GM12878 (cell line): ENCODE measurements around the gene CDO1. TPM values are rescaled to one million over a fixed set of nuclear protein-coding genes. Genes with fewer than 3 reads are reported as not detected.

Experiments used
- ATAC-seq: fragments of 200-7000 bp; cut with Tn5 transposase; 3 replicates; pipeline ENCODE4 v1.9.1; 2020; ENCODE audit warnings: mild to moderate bottlenecking, moderate library complexity
- BruUV-seq: library from RNA; stranded (reverse); fragments of 400-500 nt; replicated peaks from 2 replicates; lab custom pipeline; 2021; lab: Mats Ljungman, UMichigan
- CTCF ChIA-PET: fragments of 300-600 bp; sonication (Branson Sonifier 250); formaldehyde crosslinking; extraction: SDS; loops from one replicate; lab custom pipeline; 2021; ENCODE audit warnings: inconsistent platforms; lab: Yijun Ruan, JAX
- POLR2A ChIA-PET: fragments of 350-600 bp; formaldehyde crosslinking; extraction: SDS; loops from one replicate; lab custom pipeline; 2021; ENCODE audit warnings: inconsistent platforms; lab: Charles Lee
- RAD21 ChIA-PET: fragments of 300-600 bp; sonication (Branson Sonifier 250); formaldehyde crosslinking; loops from one replicate; lab custom pipeline; 2023; ENCODE audit warnings: antibody characterized with exemption; ENCODE audit not compliant: unreplicated experiment; lab: Charles Lee
- SMC1A ChIA-PET: fragments of 300-600 bp; sonication (Branson Sonifier 250); formaldehyde crosslinking; loops from one replicate; lab custom pipeline; 2023; ENCODE audit not compliant: unreplicated experiment, uncharacterized antibody; lab: Charles Lee
- DNase-seq: peaks from one replicate; pipeline ENCODE4 v3.0.0-alpha.2; 2011; ENCODE audit warnings: low read depth, low spot score
- FAIRE-seq: peaks from 3 replicates; lab custom pipeline; 2011; peaks lifted over from hg19 to GRCh38; lab: Jason Lieb, UNC
- H2AFZ ChIP-seq: 2 replicates; pipeline ENCODE4 v1.6.0; 2011; ENCODE audit warnings: low read depth, low read length, control low read depth; ENCODE audit not compliant: control insufficient read depth
- H3K27ac ChIP-seq: 2 replicates; pipeline ENCODE4 v1.5.1; 2011; ENCODE audit warnings: control low read depth; ENCODE audit not compliant: control insufficient read depth, insufficient read depth
- H3K27me3 ChIP-seq, 2 experiments: replicated peaks in 1 of 2; 2 replicates each; pipeline versions ENCODE4 v1.6.0 to v1.6.1; 2011; ENCODE audit warnings: low read length in 1 of 2; ENCODE audit not compliant: control insufficient read depth in 2 of 2, insufficient read depth in 2 of 2
- H3K36me3 ChIP-seq, 2 experiments: 2 replicates each; pipeline ENCODE4 v1.5.1; 2011; ENCODE audit warnings: low read length in 1 of 2; ENCODE audit not compliant: control insufficient read depth in 2 of 2, insufficient read depth in 2 of 2
- H3K4me1 ChIP-seq: 2 replicates; pipeline ENCODE4 v1.6.1; 2011; ENCODE audit warnings: mild to moderate bottlenecking, low read length, moderate library complexity, mixed read lengths; ENCODE audit not compliant: control insufficient read depth, insufficient read depth
- H3K4me2 ChIP-seq: 2 replicates; pipeline ENCODE4 v1.6.0; 2011; ENCODE audit warnings: control low read depth; ENCODE audit not compliant: control insufficient read depth, insufficient read depth
- H3K4me3 ChIP-seq: fragments of 200-600 bp; sonication (generic); 2 replicates; pipeline ENCODE4 v1.5.1; 2016
- H3K79me2 ChIP-seq: 2 replicates; pipeline ENCODE4 v1.6.0; 2011; ENCODE audit warnings: low read length; ENCODE audit not compliant: control insufficient read depth, insufficient read depth
- H3K9ac ChIP-seq: 2 replicates; pipeline ENCODE4 v1.8.0; 2011; ENCODE audit warnings: low read length, control low read depth, mixed read lengths; ENCODE audit not compliant: control insufficient read depth, insufficient read depth
- H3K9me3 ChIP-seq: replicated peaks from 3 replicates; pipeline ENCODE4 v1.5.1; 2011; ENCODE audit warnings: mild to moderate bottlenecking, low read length; ENCODE audit not compliant: control insufficient read depth, insufficient read depth
- H4K20me1 ChIP-seq: 2 replicates; pipeline ENCODE4 v1.6.0; 2011; ENCODE audit not compliant: control insufficient read depth, insufficient read depth
- E4F1 ChIP-seq: fragments of 450-650 bp; IDR thresholded peaks from 2 replicates; pipeline ENCODE4 v1.6.1; 2018; ENCODE audit warnings: borderline replicate concordance, mild to moderate bottlenecking; ENCODE audit not compliant: partially characterized antibody
- ELK1 ChIP-seq: IDR thresholded peaks from 2 replicates; pipeline ENCODE4 v1.6.1; 2012; ENCODE audit warnings: low read depth, low read length, improper control_type of control experiment
- HDAC2 ChIP-seq: fragments of 200-600 bp; sonication (generic); IDR thresholded peaks from 2 replicates; pipeline ENCODE4 v1.6.1; 2017
- HDAC6 ChIP-seq: fragments of 200-600 bp; sonication (generic); IDR thresholded peaks from one replicate; pipeline ENCODE4 v1.8.0; 2017; ENCODE audit warnings: antibody characterized with exemption; ENCODE audit not compliant: unreplicated experiment
- HSF1 ChIP-seq: fragments of 150-350 bp; IDR thresholded peaks from 2 replicates; pipeline ENCODE4 v1.6.1; 2014; ENCODE audit warnings: mild to moderate bottlenecking, low read depth, low read length
- IKZF1 ChIP-seq: fragments of 450-650 bp; conservative IDR thresholded peaks from 2 replicates; pipeline ENCODE4 v1.6.1; 2017; ENCODE audit warnings: antibody characterized with exemption, mild to moderate bottlenecking
- NR2C1 ChIP-seq: fragments of 450-650 bp; IDR thresholded peaks from 2 replicates; pipeline ENCODE4 v1.6.1; 2017; ENCODE audit warnings: antibody characterized with exemption, mild to moderate bottlenecking, moderate library complexity
- PAX8 ChIP-seq: fragments of 450-650 bp; IDR thresholded peaks from 2 replicates; pipeline ENCODE4 v1.6.1; 2017; ENCODE audit warnings: mild to moderate bottlenecking, moderate library complexity
- RAD21 ChIP-seq: IDR thresholded peaks from 2 replicates; pipeline ENCODE4 v1.6.1; 2011; ENCODE audit warnings: mild to moderate bottlenecking, low read depth, low read length, moderate library complexity; ENCODE audit not compliant: insufficient read depth
- TCF12 ChIP-seq: IDR thresholded peaks from 2 replicates; pipeline ENCODE4 v1.6.1; 2011; ENCODE audit warnings: low read depth, mild to moderate bottlenecking, low read length
- USF2 ChIP-seq: IDR thresholded peaks from 2 replicates; pipeline ENCODE4 v1.6.1; 2011; ENCODE audit warnings: low read depth, low read length, improper control_type of control experiment, borderline replicate concordance
- WGBS: methylation state at CpG from one replicate; pipeline ENCODE4 v1.1.6; 2016; ENCODE audit warnings: low lambda C conversion rate; ENCODE audit not compliant: insufficient replicate concordance, insufficient coverage; ENCODE audit errors: missing lambda C conversion rate; 5-methylcytosine and 5-hydroxymethylcytosine counted together
- in situ Hi-C: fragments of 300-500 bp; cut with MboI; formaldehyde crosslinking; loops from 9 replicates; pipeline ENCODE4 v1.14.3; 2018; ENCODE audit warnings: mixed read lengths
- intact Hi-C: fragments of 100-400 bp; cut with micrococcal nuclease; formaldehyde crosslinking; loops from one replicate; pipeline ENCODE4 v1.14.2; 2022; ENCODE audit not compliant: unreplicated experiment
- polyA plus RNA-seq, 11 experiments: library from polyadenylated mRNA; depleted of rRNA in 4 of 11; unstranded in 6 of 11; stranded (reverse) in 5 of 11; fragments of >200 nt; fragmentation: Nextera tagmentation in 4 of 11; fragmentation: Illumina TruSeq in 1 of 11; extraction: Ambion mirVana in 4 of 11; extraction: Trizol in 1 of 11; gene quantifications; 1 replicate in 1 of 11; 2 replicates in 10 of 11; pipeline versions ENCODE4 v1.2.1 to v1.2.3, GENCODE V29; 2011 to 2016; ENCODE audit warnings: inconsistent platforms in 2 of 11, missing spikeins in 2 of 11, low read depth in 1 of 11
- total RNA-seq, 4 experiments: library from RNA; depleted of rRNA in 3 of 4; stranded (reverse); fragments of >200 nt in 3 of 4; fragmentation: Illumina TruSeq in 1 of 4; extraction: Trizol in 1 of 4; gene quantifications; 2 replicates each; pipeline versions ENCODE4 v1.2.1 to v1.2.3, GENCODE V29; 2013 to 2021

CDO1 gene
- total and polyA plus RNA-seq, 10 of the 15 experiments (the other 5 are each of a cell fraction or from before 2014, with no cell fraction given), result 0.05 TPM; not detected in 9

GRCh38 chr5:115844321-115844817 is 27.9 kb upstream of the CDO1 start:
- ChIA-PET RAD21 (interaction anchor here (1.7 to 2.0 kb wide), 3 partner anchors 219 to 270 kb away, joined by 5 to 7 read pairs (median 5); partner anchors contain the start of gene TMED7), SMC1A (interaction anchor here (0.5 to 2.2 kb wide), 9 partner anchors 9 to 232 kb away, joined by 3 to 8 read pairs (median 4); no protein-coding TSS in a partner anchor), POLR2A (interaction anchor here (1.1 to 1.2 kb wide), 2 partner anchors 12 to 232 kb away, joined by 3 to 4 read pairs; no protein-coding TSS in a partner anchor), CTCF (interaction anchor here (1.0 kb wide), 1 partner anchor 26 kb away, joined by 4 read pairs; no protein-coding TSS in a partner anchor)
- in situ Hi-C loops (loop anchor here (25.0 kb wide), 1 partner anchor 218 kb away; no protein-coding TSS in a partner anchor), intact Hi-C loops (loop anchor here (10.0 kb wide), 1 partner anchor 1410 kb away; no protein-coding TSS in a partner anchor)
- Histone ChIP-seq H3K9me3 (no peaks in the 10 kb centered on the region; the same call in 2 of the 3 replicates), H4K20me1 (peaks cover 5% of the 10 kb centered on the region; the same call in 1 of the 2 replicates), H3K36me3 (no peaks in the 10 kb centered on the region; a peak in 1 of 4 replicates), H3K9ac (no peak overlapping the region), H2AFZ (no peak overlapping the region), H3K4me2 (peak overlapping the region; percentile 86), H3K4me3 (peak overlapping the region; percentile 83), H3K27ac (0 out of 2 replicates have a peak overlapping the region, but pooled peaks have one; percentile 2), H3K4me1 (peaks cover 18% of the 10 kb centered on the region; the same call in 1 of the 2 replicates), H3K27me3 (no peaks in the 10 kb centered on the region), H3K79me2 (peaks cover 93% of the 10 kb centered on the region)
- WGBS, result 98% methylated on average over 7 of the region's 7 CpGs
- no peak for DNase-seq
- TF ChIP-seq HSF1 (no peak), ELK1 (no peak), NR2C1 (no peak), HDAC2 (no peak), E4F1 (no peak), PAX8 (no peak), USF2 (no peak), RAD21 (no peak), HDAC6 (no peak), TCF12 (no peak), IKZF1 (no peak)
- FAIRE-seq, result no peak
- no peak for ATAC-seq
- no TSS peak for BruUV-seq
